Mesothelial cell of epicardium (in vitro differentiated cells): ENCODE measurements around the gene TAPBPL. TPM values are rescaled to one million over a fixed set of nuclear protein-coding genes. Genes with fewer than 3 reads are reported as not detected.
"Not testable (repeated sequence)": the region's sequence is repeated elsewhere in the genome, so short reads cannot be mapped to it uniquely, and the experiment has no call there.

Experiments
- DNase-seq, 2 experiments: peaks; one replicate each; pipeline ENCODE4 v3.0.0; 2021; ENCODE audit warnings: low spot score in 2 of 2; ENCODE audit not compliant: unreplicated experiment in 2 of 2
- H3K27ac Mint-ChIP-seq: 2 replicates; pipeline ENCODE4 v1.8.0; 2021; ENCODE audit warnings: mixed read lengths
- H3K27me3 Mint-ChIP-seq: 2 replicates; pipeline ENCODE4 v1.8.0; 2021; ENCODE audit warnings: low read depth, mixed read lengths
- H3K36me3 Mint-ChIP-seq: 2 replicates; pipeline ENCODE4 v1.8.0; 2021; ENCODE audit warnings: mixed read lengths
- H3K4me1 Mint-ChIP-seq: 2 replicates; pipeline ENCODE4 v1.8.0; 2021; ENCODE audit warnings: mixed read lengths
- H3K4me3 Mint-ChIP-seq: 2 replicates; pipeline ENCODE4 v1.8.0; 2021; ENCODE audit warnings: mild to moderate bottlenecking, moderate library complexity, mixed read lengths
- H3K9me3 Mint-ChIP-seq: 2 replicates; pipeline ENCODE4 v1.8.0; 2021; ENCODE audit warnings: mixed read lengths
- CTCF ChIP-seq: fragments of 200-600 bp; sonication (generic); IDR thresholded peaks from one replicate; pipeline ENCODE4 v1.5.0; 2021; ENCODE audit warnings: antibody characterized with exemption; ENCODE audit not compliant: unreplicated experiment
- total RNA-seq: library from RNA; stranded (reverse); gene quantifications from 3 replicates; pipeline ENCODE4 v1.2.1, GENCODE V29; 2021

Gene TAPBPL
- total RNA-seq, 1 donor from 2014 or later, result 2.6 TPM

- no peak overlapping the region for H3K4me3 Mint-ChIP-seq
- H3K9me3 Mint-ChIP-seq, result no peaks in the 10 kb centered on the region
- DNase-seq, result no peak
- no peak for TF ChIP-seq CTCF
- peaks cover 10% of the 10 kb centered on the region for H3K4me1 Mint-ChIP-seq
- H3K27ac Mint-ChIP-seq, result no peak overlapping the region
- H3K27me3 Mint-ChIP-seq, result peaks cover 2% of the 10 kb centered on the region
- peaks cover 2% of the 10 kb centered on the region for H3K36me3 Mint-ChIP-seq
Observed at GRCh38 chr12:6466184-6466573, 14.3 kb downstream of the TAPBPL start.

GRCh38 chr12:6466751-6467150, 14.9 kb downstream of the TAPBPL start:
- H3K36me3 Mint-ChIP-seq, H3K27me3 Mint-ChIP-seq, H3K4me3 Mint-ChIP-seq, H3K9me3 Mint-ChIP-seq, DNase-seq, H3K27ac Mint-ChIP-seq: not testable (repeated sequence)
- H3K4me1 Mint-ChIP-seq, result peaks cover 12% of the 10 kb centered on the region

GRCh38 chr12:6467571-6468282, 15.9 kb downstream of the TAPBPL start:
- peaks cover 12% of the 10 kb centered on the region for H3K4me1 Mint-ChIP-seq
- not testable (repeated sequence) for DNase-seq, H3K27ac Mint-ChIP-seq, H3K4me3 Mint-ChIP-seq, H3K9me3 Mint-ChIP-seq, H3K36me3 Mint-ChIP-seq, H3K27me3 Mint-ChIP-seq

GRCh38 chr12:6468283-6468575, 16.4 kb downstream of the TAPBPL start:
- DNase-seq, result no peak
- Mint-ChIP-seq H3K9me3 (no peaks in the 10 kb centered on the region), H3K27me3 (peaks cover 6% of the 10 kb centered on the region), H3K27ac (no peak overlapping the region), H3K4me1 (peaks cover 12% of the 10 kb centered on the region), H3K36me3 (peaks cover 1% of the 10 kb centered on the region), H3K4me3 (no peak overlapping the region)
- TF ChIP-seq CTCF, result no peak

- H3K27me3 Mint-ChIP-seq, result peaks cover 6% of the 10 kb centered on the region
- no peak overlapping the region for H3K27ac Mint-ChIP-seq
- peak overlapping the region; percentile 80 for H3K4me3 Mint-ChIP-seq
- TF ChIP-seq CTCF, result no peak
- no peak for DNase-seq
- H3K36me3 Mint-ChIP-seq, result peaks cover 1% of the 10 kb centered on the region
- H3K9me3 Mint-ChIP-seq, result no peaks in the 10 kb centered on the region
- peaks cover 12% of the 10 kb centered on the region for H3K4me1 Mint-ChIP-seq
Observed at GRCh38 chr12:6469092-6469491, 17.2 kb downstream of the TAPBPL start.

- TF ChIP-seq CTCF, result no peak
- Mint-ChIP-seq H3K27me3 (peaks cover 6% of the 10 kb centered on the region), H3K27ac (no peak overlapping the region), H3K4me3 (peak overlapping the region; percentile 80), H3K9me3 (no peaks in the 10 kb centered on the region), H3K36me3 (peaks cover 1% of the 10 kb centered on the region), H3K4me1 (peaks cover 12% of the 10 kb centered on the region)
- no peak for DNase-seq
Observed at GRCh38 chr12:6469609-6470374, 17.9 kb downstream of the TAPBPL start.
